T-helper 17 cell (primary cell): ENCODE data around the gene VPS13A. TPM values are rescaled to one million over a fixed set of nuclear protein-coding genes. Genes with fewer than 3 reads are reported as not detected.
A peak's percentile ranks its signal among the peaks of the same experiment; 100 is the strongest.

Experiments
- ATAC-seq: fragments of 150-1000 bp; cut with Tn5 transposase; 2 replicates; pipeline ENCODE4 v1.10.0; 2021; ENCODE audit warnings: mild to moderate bottlenecking, moderate library complexity
- DNase-seq, 3 donors: peaks; one replicate each; pipeline versions ENCODE4 v3.0.0 to v3.0.0-alpha.2; 2020 to 2021
- H3K9me3 ChIP-seq: one replicate; pipeline ENCODE4 v1.7.0; 2013; ENCODE audit warnings: low read length, mild to moderate bottlenecking; ENCODE audit not compliant: control insufficient read depth, poor library complexity, severe bottlenecking
- H3K27ac Mint-ChIP-seq: one replicate; pipeline ENCODE4 v1.8.0; 2022; ENCODE audit warnings: mild to moderate bottlenecking, moderate library complexity, mixed read lengths
- H3K27me3 Mint-ChIP-seq: one replicate; pipeline ENCODE4 v1.8.0; 2022; ENCODE audit warnings: mixed read lengths
- H3K36me3 Mint-ChIP-seq: one replicate; pipeline ENCODE4 v1.8.0; 2022; ENCODE audit warnings: low read depth, mixed read lengths
- H3K4me1 Mint-ChIP-seq: one replicate; pipeline ENCODE4 v1.8.0; 2022; ENCODE audit warnings: mild to moderate bottlenecking, mixed read lengths
- H3K4me3 Mint-ChIP-seq: one replicate; pipeline ENCODE4 v1.8.0; 2022; ENCODE audit warnings: mild to moderate bottlenecking, moderate library complexity, mixed read lengths
- total RNA-seq, 4 donors: library from RNA in 2 of 4; stranded (reverse) in 2 of 4; gene quantifications; one replicate each; pipeline ENCODE4 v1.2.3 and lab custom pipeline; 2022 to 2026

Gene VPS13A
- total RNA-seq (10 to 100 TPM; 43.8 to 61.9 TPM), total RNA-seq (lab: John Stamatoyannopoulos, UW) (133 to 159 reads per million in 2 donors)

DNA sequence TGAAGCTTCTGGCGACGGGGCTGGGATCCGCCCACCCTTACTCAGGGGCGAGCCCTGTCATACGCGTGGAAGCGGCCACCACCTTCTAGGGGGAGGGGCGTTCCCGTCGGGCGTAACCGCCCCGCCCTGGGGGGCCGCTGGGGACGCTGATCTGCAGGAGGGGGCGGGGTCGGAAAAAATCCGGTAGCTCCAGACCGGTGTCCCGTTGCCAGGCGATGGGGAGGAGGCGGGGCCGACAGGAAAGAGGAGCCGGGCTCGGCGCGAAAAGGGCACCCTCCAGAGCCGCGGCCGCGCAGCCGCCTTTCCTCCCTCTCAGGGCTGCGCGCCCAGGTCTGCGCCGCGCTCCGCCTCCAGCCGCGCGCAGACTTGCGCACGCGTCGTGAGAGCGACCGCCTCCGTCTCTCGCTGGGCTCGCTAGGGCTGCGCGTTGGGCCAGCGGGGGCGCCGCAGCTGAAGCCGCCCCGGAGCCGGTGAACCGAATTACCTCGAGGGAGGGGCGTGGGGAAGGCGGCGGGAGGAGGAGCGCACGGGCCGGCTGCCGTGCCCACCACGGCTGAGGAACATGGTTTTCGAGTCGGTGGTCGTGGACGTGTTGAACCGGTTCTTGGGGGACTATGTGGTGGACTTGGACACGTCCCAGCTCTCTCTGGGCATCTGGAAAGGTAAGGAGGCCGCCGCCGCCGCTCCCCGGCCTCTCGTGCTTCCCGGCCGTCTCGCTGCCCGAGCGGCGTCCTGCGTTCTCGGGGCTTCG lies at the start of gene VPS13A:
TSS of gene VPS13A (plus strand) at position 392 of the 751 bp plus-strand sequence. CDS start at position 563, 171 bp downstream.
- Mint-ChIP-seq H3K27ac (peak within 1 kb of the TSS; percentile 94), H3K4me1 (peaks cover 26% of the 10 kb centered on the region), H3K4me3 (peak within 1 kb of the TSS; percentile 97), H3K36me3 (no peaks in the 10 kb centered on the region), H3K27me3 (no peaks in the 10 kb centered on the region)
- no peaks in the 10 kb centered on the region for H3K9me3 ChIP-seq
- DNase-seq (peak; percentile 76 to 91 (median 90)), ATAC-seq (peak; percentile 88)

DNA sequence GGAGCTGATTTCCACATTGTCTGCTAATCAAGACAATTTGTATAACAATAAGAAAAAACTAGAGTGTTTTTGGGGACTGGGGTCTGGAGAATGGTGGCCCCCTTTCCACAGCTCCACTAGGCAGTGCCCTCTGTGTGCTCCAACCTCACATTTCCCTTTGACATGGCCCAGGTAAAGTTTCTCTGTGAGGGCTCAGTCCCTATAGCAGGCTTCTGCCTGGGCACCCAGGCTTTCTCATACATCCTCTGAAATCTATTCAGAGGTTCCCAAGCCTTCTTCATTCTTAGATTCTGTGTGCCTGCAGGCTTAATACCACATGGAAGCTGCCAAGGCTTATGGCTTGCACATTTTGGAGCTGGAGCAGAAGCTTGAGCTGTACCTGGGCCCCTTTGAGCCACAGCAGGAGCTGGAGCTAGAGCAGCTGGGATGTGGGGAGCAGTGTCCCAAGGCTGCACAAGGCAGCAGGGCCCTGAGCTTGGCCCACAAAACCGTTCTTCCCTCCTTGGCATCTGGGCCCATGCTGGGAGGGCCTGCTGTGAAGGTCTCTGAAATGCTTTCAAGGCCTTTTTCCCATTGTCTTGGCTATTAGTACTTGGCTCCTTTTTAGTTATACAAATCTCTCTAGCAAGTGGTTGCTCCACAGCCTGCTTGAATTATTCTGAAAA lies 49.1 kb upstream of the VPS13A start:
- Mint-ChIP-seq H3K27me3 (peaks cover 32% of the 10 kb centered on the region), H3K4me1 (no peaks in the 10 kb centered on the region), H3K36me3 (no peaks in the 10 kb centered on the region), H3K27ac (no peak overlapping the region), H3K4me3 (no peak overlapping the region)
- peaks cover 3% of the 10 kb centered on the region for H3K9me3 ChIP-seq
- DNase-seq (no peak), ATAC-seq (no peak)

DNA sequence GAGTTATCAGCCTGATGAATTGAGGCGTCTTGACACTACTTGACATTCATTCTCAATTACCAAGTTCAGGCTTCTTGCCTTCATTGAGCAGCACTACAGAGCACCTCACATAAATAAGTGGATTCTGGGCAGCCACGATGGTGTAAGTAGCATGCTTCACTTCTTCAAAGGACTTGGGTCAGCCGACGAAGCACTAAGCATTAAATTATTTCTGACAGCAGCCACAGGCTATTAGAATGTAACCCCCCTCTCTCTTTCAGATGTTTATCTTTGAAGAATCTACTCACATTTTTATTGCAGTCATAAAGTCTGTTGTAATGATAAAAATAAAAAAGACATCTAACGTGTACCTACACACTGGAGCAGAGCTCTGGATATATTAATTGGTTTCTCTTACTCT lies 45.9 kb upstream of the VPS13A start:
- no peak overlapping the region for H3K27ac Mint-ChIP-seq
- peaks cover 3% of the 10 kb centered on the region for H3K36me3 Mint-ChIP-seq
- peaks cover 3% of the 10 kb centered on the region for H3K9me3 ChIP-seq
- H3K27me3 Mint-ChIP-seq, result peaks cover 32% of the 10 kb centered on the region
- no peak for ATAC-seq
- DNase-seq, result no peak
- H3K4me3 Mint-ChIP-seq, result no peak overlapping the region
- H3K4me1 Mint-ChIP-seq, result no peaks in the 10 kb centered on the region

DNA sequence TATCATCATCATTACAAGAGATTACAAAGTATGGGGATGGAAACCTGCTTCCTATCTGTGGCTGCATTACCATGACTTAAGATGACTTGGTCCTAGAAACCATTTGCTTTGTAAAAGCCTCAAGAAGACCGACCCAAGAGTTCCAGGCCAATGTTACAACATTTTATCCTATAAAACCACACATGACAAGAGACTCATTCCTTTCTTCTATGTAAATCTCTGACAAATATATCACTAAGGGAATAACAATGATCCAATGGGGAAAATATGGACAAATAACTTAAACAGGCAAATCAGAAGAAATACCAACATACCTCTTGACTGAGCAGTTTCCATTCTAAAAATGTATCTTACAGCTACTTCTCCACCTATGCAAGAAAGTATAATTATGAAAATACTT lies 44.3 kb upstream of the VPS13A start:
- Mint-ChIP-seq H3K27me3 (peaks cover 30% of the 10 kb centered on the region), H3K36me3 (peaks cover 3% of the 10 kb centered on the region), H3K4me3 (no peak overlapping the region)

DNA sequence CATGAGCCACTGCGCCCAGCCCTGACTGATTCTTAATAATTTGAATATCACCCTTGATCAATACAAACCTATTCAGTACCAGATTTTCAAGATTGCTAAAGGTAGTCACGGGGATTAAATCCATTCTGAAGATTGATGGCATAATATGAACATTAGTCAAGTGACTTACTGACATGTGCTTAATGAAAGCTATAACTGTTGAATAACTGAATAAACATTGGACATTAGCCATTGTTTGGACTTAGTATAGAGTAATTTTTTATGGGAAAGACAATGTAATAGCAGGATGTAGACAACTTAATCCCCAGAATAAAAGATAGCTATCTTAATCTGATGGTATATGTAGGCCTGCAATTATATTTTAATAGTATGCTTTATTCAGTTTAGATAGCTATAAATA lies 35.0 kb upstream of the VPS13A start:
- Mint-ChIP-seq H3K27ac (no peak overlapping the region), H3K27me3 (peaks cover 24% of the 10 kb centered on the region), H3K4me3 (no peak overlapping the region), H3K36me3 (no peaks in the 10 kb centered on the region), H3K4me1 (peaks cover 2% of the 10 kb centered on the region)
- no peaks in the 10 kb centered on the region for H3K9me3 ChIP-seq
- ATAC-seq (no peak), DNase-seq (no peak)

More for the DNA sequence above, 44.3 kb upstream of the VPS13A start:
- no peak for ATAC-seq
- Mint-ChIP-seq H3K27ac (no peak overlapping the region), H3K4me1 (no peaks in the 10 kb centered on the region)
- H3K9me3 ChIP-seq, result peaks cover 3% of the 10 kb centered on the region
- no peak for DNase-seq

DNA sequence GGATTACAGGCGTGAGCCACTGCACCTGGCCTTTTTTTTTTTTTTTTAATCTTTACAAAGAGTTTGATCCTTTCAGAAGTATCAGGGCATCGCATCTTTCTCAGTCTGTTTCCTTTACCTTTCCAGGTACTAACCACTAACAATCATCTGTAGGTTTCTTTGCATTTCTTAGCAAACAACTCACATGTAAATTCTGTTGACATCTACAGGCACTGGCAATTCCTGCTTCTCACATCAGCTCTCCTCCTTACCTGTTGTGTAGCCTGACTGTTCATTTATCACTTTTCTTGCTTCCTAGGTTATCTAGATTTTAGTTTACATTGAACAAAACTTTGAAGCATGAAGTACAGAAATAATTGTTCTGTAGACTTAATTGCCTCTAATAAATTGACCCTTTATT lies 27.5 kb upstream of the VPS13A start:
- H3K4me3 Mint-ChIP-seq, result no peak overlapping the region
- H3K27ac Mint-ChIP-seq, result no peak overlapping the region
- H3K4me1 Mint-ChIP-seq, result no peaks in the 10 kb centered on the region
- DNase-seq (no peak), ATAC-seq (no peak)
- peaks cover 2% of the 10 kb centered on the region for H3K36me3 Mint-ChIP-seq
- no peaks in the 10 kb centered on the region for H3K9me3 ChIP-seq
- peaks cover 42% of the 10 kb centered on the region for H3K27me3 Mint-ChIP-seq

DNA sequence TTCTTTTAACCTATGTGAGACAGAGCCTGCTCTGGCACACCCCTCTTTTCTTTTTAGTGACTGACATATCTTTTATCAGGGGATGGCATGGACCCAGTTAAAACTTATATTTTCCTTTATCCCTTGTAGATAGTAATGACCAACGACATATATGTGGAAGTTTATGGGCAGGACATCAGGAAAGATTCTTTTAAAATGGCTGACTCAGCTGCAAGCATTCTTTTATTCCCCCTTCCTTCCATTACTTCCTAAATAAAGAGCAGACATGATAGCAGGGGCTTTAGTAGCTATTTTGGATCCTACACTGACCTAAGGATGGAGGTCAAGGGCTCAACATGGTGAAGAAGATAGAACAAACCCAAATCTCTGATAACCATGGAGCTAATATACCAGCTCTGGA lies 25.0 kb upstream of the VPS13A start:
- DNase-seq, result no peak
- Mint-ChIP-seq H3K4me3 (no peak overlapping the region), H3K27ac (no peak overlapping the region), H3K36me3 (peaks cover 2% of the 10 kb centered on the region), H3K4me1 (peaks cover 2% of the 10 kb centered on the region), H3K27me3 (peaks cover 49% of the 10 kb centered on the region)
- H3K9me3 ChIP-seq, result no peaks in the 10 kb centered on the region
- no peak for ATAC-seq

DNA sequence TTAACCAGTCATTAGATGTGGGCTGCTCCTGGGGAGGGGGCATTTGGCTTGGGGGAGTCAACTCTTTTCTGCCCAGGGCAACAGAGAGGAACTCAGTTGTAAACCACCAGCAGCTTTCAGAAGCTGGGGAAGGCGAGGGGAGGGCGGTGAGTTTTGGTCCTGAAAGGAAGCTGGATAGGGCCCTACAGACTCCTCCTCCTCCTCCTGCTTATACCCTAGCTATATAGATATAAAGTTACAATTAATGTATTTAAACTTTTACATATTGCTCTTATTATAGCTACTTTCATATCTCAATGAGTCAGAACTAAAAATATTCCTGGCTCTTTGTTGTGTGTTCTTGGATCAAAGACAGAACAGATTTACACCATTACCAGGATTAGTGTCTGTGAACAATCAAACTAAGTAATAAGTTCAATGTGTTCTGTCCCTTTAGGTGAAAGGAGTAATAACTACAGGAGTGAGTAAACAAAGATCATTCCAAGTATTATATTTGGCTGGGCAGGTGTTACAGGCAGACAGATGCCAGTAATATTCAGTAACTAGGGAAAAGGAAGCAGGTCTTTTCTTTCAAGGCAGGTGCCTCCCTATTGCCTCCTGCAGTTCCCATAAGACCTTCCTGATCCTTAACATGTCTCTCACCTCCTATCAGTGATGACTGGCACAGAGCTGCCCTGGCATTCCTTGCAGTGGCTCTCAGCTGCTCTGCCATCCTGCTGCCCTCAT lies 20.5 kb upstream of the VPS13A start:
- Mint-ChIP-seq H3K4me3 (no peak overlapping the region), H3K4me1 (peaks cover 2% of the 10 kb centered on the region), H3K27me3 (peaks cover 52% of the 10 kb centered on the region), H3K27ac (no peak overlapping the region), H3K36me3 (peaks cover 5% of the 10 kb centered on the region)
- no peak for DNase-seq
- no peak for ATAC-seq
- no peaks in the 10 kb centered on the region for H3K9me3 ChIP-seq

DNA sequence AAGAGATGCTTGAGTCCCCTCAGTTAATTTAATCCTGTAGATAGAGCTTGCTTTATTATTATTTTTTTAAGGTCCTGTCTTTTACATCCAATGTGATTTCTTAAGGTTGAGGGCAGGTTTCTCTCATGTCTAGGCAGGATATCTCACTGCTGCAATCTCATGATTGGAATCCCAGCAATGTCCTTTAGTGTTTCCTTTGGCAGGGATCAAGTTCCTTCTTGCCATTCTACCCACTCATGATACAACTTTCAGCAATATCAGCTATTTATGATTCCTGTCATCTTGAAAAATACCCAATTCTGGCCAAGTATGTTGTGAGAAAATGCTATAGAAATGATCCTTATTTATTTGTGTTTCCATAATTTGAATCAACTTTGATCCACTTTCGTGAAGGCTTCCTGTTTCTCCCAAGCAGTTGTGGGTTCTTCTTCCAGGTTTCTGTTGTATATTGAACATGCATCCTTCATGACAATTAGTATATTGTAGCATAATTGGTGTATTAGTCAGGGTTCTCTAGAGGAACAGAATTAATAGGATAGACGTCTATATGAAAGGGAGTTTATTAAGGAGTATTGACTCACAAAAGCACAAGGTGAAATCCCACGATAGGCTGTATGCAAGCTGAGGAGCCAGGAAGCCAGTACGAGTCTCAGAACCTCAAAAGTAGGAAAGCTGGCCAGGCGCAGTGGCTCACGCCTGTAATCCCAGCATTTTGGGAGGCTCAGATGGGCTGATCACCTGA lies 18.4 kb upstream of the VPS13A start:
- Mint-ChIP-seq H3K27me3 (peaks cover 36% of the 10 kb centered on the region), H3K4me1 (peaks cover 2% of the 10 kb centered on the region), H3K27ac (no peak overlapping the region), H3K4me3 (no peak overlapping the region), H3K36me3 (peaks cover 3% of the 10 kb centered on the region)
- ATAC-seq (no peak), DNase-seq (no peak)
- H3K9me3 ChIP-seq, result no peaks in the 10 kb centered on the region

DNA sequence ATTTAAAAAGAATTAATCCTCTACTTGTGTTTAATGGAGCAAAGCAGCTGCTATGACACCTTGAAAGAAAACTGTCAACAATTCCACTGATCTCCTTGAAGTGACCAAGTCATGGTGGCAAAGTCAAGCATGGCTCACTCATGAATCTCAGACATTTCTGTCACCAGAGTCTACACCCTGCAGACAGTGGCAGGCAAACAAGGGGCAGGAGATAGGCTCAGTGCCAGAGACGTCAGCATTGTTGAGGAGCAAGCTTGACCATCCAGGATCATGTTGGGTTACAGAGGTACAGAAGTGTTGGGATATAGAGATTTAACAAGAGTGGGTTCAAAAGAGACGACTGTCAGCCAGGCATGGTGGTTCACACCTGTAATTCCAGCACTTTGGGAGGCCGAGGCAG lies 16.1 kb upstream of the VPS13A start:
- H3K4me1 Mint-ChIP-seq, result no peaks in the 10 kb centered on the region
- peaks cover 3% of the 10 kb centered on the region for H3K36me3 Mint-ChIP-seq
- ATAC-seq, result no peak

DNA sequence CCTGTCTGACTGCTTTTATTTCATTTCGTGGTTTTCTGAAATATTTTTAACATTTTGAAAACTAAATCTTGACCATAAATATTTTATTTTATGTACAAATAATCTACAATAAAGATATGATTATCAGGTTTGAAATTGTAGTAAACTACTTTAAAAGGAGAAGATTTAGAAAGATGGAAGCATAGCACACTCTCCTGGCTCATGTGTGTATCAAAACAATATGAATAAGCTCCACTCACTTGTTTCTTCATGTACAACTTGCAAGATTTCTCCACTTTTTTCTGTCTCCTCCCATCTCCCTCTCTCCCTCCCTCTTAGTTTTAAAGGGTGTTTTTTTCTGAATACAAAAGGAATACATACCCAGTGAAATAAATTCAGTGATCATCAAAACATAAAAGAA lies 15.4 kb upstream of the VPS13A start:
- H3K27ac Mint-ChIP-seq, result no peak overlapping the region
- DNase-seq, result no peak
- ATAC-seq, result no peak
- peaks cover 3% of the 10 kb centered on the region for H3K36me3 Mint-ChIP-seq
- H3K27me3 Mint-ChIP-seq, result peaks cover 31% of the 10 kb centered on the region
- H3K4me1 Mint-ChIP-seq, result peaks cover 3% of the 10 kb centered on the region
- H3K9me3 ChIP-seq, result no peaks in the 10 kb centered on the region
- H3K4me3 Mint-ChIP-seq, result no peak overlapping the region

More for the DNA sequence above, 16.1 kb upstream of the VPS13A start:
- no peaks in the 10 kb centered on the region for H3K9me3 ChIP-seq
- DNase-seq, result no peak
- no peak overlapping the region for H3K27ac Mint-ChIP-seq
- H3K27me3 Mint-ChIP-seq, result peaks cover 34% of the 10 kb centered on the region
- no peak overlapping the region for H3K4me3 Mint-ChIP-seq

DNA sequence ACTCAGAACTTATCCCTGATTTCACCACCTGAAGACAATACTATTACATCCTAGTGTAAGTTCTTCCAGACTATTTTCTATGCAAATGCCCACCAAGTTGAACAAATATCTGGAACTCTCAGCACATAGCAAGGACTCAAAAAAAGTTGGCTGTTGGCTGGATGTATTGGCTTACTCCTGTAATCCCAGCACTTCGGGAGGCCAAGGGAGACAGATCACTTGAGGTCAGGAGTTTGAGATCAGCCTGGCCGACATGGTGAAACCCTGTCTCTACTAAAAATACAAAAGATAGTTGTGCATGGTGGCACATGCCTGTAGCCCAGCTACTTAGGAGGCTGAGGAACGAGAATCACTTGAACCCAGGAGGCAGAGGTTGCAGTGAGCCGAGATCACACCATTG lies 15.0 kb upstream of the VPS13A start:
- ATAC-seq, result no peak
- H3K27ac Mint-ChIP-seq, result no peak overlapping the region

DNA sequence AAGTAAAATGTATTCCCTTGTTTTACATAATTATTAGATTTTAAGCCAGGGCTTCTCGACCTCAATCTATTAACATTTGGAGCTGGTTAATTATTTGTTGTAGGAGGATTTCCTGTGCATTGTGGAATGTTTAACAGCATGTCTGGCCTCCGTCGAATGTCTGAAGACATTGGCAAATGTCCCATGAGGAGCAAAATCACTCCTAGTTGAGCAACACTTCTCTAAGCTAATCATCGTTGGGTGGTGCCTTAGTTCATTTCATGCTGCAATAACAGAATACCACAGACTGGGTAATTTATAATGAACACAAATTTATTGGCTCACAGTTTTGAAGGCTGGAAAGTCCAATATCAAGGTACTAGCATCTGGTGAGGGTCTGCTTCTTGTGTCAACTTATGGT lies 13.4 kb upstream of the VPS13A start:
- Mint-ChIP-seq H3K4me1 (peaks cover 3% of the 10 kb centered on the region), H3K4me3 (no peak overlapping the region), H3K27ac (no peak overlapping the region), H3K27me3 (peaks cover 20% of the 10 kb centered on the region), H3K36me3 (peaks cover 3% of the 10 kb centered on the region)
- no peak for DNase-seq
- ATAC-seq, result no peak
- H3K9me3 ChIP-seq, result no peaks in the 10 kb centered on the region

More for the DNA sequence above, 15.0 kb upstream of the VPS13A start:
- H3K27me3 Mint-ChIP-seq, result peaks cover 27% of the 10 kb centered on the region
- no peak for DNase-seq
- H3K4me3 Mint-ChIP-seq, result no peak overlapping the region
- peaks cover 3% of the 10 kb centered on the region for H3K4me1 Mint-ChIP-seq
- no peaks in the 10 kb centered on the region for H3K9me3 ChIP-seq
- peaks cover 3% of the 10 kb centered on the region for H3K36me3 Mint-ChIP-seq
